ENCODE measurements around the gene OSBPL5. TPM values are rescaled to one million over a fixed set of nuclear protein-coding genes. Genes with fewer than 3 reads are reported as not detected.

The OSBPL5 gene
- total RNA-seq, 2 donors from 2014 or later = 61.2 to 84.0 TPM

DNA sequence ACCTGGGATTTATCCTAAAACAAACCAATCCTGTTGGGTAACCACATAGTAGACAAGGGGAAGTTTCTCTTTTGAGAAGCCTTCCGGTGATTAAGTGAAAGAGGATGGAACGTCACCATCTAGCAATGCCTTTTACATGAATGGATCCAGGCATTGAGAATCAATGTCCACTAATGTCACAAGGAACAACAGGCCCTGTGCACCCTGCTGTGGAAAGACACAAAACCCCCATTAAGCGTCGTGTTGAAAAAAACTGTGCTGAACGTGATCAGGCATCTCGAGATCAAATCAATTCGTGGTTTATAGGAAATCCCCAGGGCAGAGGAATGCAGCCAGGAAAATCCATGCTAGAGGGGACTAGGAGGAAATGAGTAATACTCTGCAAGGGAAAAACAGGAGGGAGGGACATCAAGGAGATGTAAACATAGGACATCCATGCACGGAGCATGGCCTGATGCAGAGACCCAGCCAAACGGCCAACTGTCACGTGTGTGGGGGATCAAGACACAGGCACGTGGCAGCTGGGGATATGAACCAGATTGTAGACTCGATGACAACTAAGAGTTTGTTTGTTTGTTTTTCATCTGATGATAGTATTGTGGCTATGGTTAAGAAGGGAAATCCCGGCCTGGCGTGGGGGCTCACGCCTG, 69.3 kb downstream of the OSBPL5 start:
- intact Hi-C loops (cut with DNase I) = no loop called here
- no peak for DNase-seq (ENCODE audit: low spot score)

DNA sequence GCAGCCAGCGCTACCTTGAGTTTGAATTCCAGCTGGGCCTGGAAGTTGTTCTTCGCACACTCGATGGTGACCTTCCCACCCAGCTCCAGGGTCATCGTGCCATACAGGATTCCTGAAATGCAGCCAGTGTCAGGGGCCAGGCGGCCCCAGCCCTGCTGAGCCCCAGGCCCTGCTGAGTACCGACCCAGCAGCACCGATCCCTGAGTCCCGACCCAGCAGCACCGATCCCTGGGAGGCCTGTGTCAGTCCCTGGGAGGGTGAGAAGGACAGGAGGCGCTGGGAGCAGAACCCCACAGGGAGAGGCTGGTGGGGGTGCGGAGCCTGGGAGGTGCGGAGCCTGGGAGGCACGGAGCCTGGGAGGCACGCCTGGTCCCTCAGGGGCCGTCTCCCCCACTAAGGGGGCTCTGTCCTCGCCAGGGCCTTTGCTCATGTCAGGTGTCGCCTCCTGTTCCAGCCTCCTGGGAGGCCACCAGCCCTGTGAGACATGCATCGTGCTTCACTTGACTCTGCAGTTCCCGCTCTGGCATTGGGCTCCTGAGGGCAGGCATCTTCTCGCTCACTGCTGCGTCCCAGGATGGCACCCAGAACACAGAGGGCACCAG, 70.8 kb downstream of the OSBPL5 start:
- intact Hi-C loops (cut with DNase I) = loop anchor here in 1 of 2 donors (5.0 kb wide), 1 partner anchor 37 kb away; the partner anchor contains the start of gene CARS1

DNA sequence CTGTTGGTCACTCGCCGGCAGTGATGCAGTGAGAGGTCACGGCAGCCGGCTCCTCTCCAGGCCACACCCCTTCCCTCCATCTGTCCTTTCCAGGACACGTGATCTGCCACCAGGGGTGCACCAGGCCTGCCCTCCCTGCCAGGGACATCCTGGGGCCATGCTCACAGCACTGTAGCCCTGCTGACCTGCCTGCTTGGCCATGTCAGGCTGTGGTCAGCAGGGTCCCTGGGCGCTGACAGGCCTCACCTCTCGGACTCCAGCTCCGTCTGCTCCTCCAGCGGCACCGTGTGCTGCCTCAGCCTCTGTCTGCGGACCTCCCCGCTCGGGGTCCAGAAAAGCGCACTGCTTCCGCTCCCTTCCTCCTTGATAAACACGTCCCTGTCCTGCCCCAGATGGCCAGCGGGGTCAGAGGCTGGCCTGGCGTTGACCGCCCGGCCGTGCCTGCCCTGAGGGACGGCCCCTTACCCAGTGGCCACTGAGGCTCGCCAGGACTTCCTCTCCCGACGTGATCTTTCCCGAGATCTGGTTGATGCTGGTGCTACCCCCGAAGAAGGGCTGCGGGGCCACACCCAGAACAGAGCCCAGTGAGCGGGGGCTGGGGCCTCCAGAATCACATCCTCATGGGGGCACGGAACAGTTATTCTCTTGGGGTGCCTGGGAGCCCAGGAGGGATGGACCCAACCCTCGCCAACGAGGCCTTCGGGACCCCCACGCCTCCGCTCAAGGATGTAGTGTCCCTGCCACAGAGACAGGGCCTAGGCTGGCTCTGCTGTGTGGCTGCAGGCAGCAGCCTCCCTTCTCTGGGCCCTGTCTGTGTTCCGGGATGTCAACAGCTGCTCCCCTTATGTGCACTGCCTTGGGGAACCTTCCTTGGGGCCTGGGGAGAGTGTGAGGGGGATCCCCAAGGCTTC, 71.6 kb downstream of the OSBPL5 start:
- DNase-seq (ENCODE audit: low spot score) = no peak
- intact Hi-C loops (cut with DNase I) = loop anchor here in 1 of 2 donors (5.0 kb wide), 1 partner anchor 36 kb away; the partner anchor contains the start of gene CARS1

More for the DNA sequence above, 70.8 kb downstream of the OSBPL5 start:
- no peak for DNase-seq (ENCODE audit: low spot score)

DNA sequence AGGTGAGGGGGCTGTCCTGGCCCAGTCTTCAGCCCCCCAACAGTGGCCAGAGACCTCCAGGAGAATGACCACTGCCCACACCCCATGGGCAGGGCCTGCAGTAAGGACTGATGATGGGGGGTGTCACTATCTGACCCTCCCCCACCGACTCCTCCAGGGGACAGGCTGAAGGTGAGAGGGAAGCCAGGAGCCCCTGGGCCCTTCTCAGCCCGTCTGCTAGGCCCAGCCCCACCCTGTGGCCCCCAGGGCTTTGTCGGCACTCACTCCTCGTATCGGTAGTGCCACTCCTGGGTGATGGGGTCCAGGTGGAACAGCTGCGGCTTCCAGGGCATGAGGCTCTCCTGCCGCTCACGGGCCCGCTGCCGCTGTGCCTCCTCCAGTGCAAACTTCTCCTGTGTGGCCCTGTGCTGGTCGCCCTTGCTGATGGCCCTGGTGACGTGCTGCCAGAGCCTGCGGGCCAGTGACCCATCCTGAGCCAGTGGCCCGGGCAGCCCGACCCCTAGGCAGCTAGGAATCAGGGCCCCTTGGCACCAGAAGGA, 72.4 kb downstream of the OSBPL5 start:
- DNase-seq (ENCODE audit: low spot score) = no peak
- intact Hi-C loops (cut with DNase I) = loop anchor here in 1 of 2 donors (5.0 kb wide), 1 partner anchor 35 kb away; the partner anchor contains the start of gene CARS1

DNA sequence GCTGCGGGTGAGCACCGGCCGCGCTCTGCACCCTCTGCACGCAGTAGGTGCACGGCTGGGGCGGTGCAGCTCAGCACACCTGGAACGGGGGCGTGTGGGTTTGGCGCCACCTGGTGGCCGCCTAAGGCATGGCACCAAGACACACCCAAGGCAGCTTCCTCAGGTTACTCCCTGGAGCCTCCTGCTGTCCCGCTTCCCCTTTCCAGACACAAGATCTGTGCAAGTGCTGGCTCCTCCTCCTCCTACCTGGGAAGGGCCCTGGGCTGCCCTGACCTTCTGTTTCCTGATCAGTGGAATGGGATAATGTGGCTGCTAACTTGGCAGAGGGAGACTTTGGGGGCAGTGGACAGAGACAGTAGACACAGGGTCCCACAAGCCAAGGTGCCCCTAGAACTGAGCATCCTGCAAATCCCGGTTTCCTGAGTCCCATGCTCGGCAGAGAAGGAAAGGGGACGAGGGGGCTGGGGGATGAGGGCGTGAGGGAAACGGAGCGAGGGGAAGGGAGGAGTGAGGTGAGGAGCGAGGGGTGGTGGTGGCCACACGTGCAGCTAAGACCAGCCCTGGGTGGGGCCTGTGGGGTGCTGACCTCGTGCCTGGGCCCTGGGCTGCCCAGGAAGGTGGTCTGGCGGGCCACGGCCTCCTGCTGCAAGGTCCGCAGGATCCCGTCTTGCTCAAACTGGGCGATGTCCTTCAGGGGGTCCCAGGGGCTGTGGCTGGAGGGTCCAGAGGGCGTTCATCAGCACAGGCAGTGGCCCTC, 73.1 kb downstream of the OSBPL5 start:
- intact Hi-C loops (cut with DNase I) = loop anchor here (1.0 to 5.0 kb wide), 3 partner anchors 35 to 55 kb away; partner anchors contain the start of gene CARS1 (in 1 of the 2)
- DNase-seq (ENCODE audit: low spot score) = no peak

DNA sequence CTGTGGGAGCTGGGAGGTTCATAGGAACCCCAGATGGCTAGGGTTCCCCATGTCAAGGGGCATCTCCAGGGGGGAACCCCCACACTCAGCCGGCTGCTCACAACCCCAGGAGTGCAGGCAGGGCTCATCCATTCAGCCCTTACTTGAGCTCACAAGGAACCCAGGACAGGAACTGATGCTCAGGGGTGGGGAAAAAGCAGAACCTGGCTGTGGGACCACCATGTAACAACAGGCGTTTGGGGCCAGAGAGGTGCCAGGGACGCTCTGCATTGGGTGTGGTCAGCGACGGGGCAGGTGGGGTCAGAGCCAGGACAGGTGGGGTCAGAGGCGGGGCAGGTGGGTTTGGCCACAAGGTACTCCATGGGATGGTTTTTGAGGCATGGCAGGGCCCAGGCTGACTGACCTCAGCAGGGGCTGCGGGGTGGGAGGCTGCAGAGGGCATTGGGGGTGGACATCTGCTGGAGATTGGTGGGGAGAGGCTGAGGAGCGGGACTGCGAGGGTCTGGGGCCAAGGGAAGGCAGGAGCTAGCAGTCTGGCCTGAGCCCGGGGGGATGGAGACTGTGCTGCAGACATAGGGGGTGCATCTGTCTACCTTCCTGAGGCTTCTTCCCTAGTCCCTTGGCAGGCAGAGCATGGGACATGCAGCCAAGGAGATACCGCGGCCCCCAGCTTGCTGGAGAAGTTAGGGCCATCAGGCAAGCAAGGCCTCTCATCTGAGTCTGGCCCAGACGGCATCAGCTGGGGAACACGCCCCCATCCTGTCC, 73.8 kb downstream of the OSBPL5 start:
- intact Hi-C loops (cut with DNase I) = loop anchor here (1.0 to 5.0 kb wide), 3 partner anchors 34 to 54 kb away; partner anchors contain the start of gene CARS1 (in 1 of the 2)

DNA sequence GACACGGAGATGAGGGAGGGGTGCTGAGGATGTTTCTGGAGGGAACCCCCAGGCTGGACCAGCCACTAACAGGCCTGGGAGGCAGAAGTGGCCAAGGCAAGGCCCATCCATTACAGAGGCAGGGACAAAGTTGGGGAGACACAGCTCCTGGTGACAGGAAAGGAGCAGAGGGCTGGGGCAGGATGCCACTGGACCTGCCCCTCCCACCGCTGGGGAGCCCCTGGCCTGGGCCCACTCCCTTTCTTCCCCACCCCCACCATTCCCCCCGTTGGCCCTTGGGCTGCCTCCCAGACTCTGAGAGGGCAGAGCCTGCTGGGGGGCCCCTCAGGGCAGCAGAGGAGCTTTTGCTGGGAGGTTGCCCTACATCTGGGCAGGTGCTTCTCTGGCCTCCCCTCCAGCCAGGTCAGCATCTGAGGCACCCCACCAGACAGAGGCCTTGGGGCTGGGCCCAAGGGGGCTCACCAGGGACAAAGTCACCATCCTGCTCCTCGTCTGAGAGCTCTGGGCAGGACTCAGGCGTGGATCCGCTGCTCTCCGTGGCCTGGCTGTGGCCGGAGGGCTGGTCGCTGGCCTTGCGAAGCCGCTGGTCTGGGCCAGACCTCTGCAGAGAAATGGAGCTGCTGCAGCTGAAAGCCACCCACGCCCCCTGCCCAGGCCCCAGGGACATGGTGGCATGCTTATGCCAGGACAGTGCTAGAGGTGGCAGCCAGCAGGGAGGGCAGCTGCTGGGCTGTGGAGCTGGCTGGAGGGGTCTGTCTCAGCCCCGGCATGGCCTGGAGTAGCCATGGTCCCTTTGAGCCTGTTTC, 74.8 kb downstream of the OSBPL5 start:
- intact Hi-C loops (cut with DNase I) = loop anchor here (2.0 to 5.0 kb wide), 2 partner anchors 33 to 51 kb away; partner anchors contain the start of gene CARS1 (in 1 of the 2)

More for the DNA sequence above, 73.8 kb downstream of the OSBPL5 start:
- DNase-seq (ENCODE audit: low spot score) = no peak

DNA sequence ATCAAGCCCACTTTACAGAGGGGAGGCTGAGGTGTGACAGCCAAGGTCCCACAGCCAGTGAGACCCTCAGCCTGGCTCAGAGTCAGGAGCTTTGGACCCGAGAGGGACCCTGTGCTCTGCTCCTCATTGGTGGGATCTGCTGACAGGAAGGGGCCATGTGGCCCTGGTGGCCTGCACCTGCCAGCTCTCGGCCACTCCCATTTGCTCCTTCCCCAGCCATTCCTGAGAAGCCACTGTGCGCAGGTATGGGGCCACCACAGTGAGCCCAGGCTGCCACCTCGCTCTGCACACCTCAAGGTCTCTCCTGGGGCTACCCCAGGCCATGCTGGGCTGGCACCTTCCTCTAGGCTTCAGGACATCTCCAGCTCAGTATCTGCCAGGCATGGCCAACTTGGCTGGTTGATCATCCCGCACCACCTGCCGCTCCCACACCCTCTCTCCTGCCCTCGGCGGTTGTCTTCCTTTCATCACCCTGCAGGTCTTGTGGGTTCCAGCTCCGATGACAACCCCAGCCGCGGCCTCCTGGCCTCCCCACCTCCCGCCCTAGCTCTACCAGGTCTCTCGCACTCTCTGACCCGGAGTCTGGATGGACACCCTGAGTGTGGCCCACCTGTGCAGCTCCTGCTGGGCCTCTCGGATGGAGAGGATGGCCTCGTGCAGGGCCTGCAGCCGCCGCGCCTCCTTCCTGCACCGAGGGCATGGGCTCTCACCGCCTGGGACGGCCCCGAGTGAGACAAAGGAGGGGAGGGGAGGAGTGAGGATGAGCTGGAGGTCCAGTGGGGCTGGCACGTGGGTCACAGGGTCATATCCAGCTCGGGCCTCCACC, 75.7 kb downstream of the OSBPL5 start:
- intact Hi-C loops (cut with DNase I) = loop anchor here (2.0 to 5.0 kb wide), 2 partner anchors 32 to 51 kb away; partner anchors contain the start of gene CARS1 (in 1 of the 2)
- DNase-seq (ENCODE audit: low spot score) = no peak

More for the DNA sequence above, 74.8 kb downstream of the OSBPL5 start:
- no peak for DNase-seq (ENCODE audit: low spot score)

DNA sequence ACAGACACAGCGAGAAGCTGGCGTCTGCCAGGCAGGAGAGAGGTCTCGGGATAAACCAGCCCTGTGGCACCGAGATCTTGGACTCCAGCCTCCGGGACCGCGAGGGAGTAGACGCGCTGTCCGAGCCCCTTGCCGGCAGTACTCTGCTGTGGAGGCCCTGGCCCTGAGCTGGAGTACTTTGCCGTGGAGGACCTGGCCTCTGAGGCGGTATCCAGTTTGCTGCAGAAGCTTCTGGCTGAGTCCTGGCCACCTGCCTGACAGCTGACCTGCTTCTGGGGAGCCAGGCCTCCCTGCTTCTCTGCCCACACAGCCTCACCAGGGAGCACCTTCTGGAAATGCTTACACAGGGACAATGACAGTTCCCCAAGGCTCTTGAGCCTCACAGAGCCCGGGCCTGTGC, 76.3 kb downstream of the OSBPL5 start:
- DNase-seq (ENCODE audit: low spot score) = no peak
- intact Hi-C loops (cut with DNase I) = no loop called here

DNA sequence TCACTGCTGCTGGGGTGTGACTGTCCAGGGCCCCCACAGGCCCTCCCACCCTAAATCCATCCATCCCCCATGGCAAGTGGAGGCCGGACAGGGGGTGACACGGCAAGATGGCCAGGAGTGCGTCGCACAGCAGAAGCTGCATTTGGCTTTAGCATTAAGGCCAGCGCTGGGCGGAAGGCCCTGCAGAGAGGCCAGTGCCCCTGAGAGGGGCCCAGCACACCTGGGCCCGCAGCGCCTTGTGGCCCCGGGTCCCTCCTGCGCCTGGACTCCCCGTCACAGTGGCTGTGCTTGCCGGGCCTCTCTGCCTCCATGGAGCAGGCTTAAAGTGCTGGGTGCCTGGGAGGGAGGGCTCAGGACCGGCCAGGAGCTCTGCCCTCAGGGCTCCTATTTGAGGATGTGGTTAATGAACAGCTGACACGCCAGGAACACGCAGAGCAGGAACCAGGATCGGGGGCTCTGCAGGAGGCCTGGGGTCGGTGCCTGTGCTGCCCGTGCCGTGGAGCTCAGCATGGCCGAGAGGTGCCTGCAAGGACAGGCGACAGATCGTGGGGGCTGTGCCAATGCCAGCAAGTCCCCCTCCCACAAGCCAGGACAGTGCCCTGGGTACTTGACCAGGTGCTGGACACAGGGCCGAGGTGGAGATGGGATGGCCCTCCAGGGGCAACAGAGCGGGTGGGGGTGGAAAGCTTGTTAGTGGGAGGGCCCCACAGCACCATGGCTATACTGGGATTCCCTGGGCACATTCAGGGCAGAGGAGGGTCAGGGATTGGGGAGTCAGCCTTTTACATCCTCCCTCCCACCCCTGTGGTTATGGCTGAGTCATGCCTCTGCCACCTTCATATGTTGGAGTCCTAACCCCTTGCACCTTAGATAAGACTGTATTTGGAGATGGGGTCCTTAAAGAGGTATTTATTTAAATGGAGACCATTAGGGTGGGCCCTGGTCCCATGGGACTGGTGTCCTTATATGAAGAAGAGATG, 77.0 kb downstream of the OSBPL5 start:
- no peak for DNase-seq (ENCODE audit: low spot score)
- intact Hi-C loops (cut with DNase I) = no loop called here

DNA sequence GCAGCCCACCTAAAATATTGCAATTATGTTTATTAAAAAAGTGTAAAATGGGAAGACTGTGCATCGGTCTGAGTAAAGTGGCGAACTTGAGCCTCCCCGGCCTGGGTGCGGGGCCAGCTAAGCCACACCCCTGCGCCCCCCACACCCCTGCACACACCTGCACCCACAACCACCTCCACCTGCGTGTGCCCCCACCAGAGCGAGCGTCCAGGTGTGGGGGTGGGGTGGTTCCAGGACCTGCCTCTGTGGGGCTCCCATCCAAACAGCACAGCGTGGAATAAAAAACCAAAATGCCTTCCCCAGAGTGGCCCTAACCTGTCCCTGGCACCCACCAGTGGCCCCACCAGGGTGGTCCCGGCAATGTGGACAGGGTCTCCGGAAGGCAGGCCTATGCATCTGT, 77.7 kb downstream of the OSBPL5 start:
- DNase-seq (ENCODE audit: low spot score) = no peak

DNA sequence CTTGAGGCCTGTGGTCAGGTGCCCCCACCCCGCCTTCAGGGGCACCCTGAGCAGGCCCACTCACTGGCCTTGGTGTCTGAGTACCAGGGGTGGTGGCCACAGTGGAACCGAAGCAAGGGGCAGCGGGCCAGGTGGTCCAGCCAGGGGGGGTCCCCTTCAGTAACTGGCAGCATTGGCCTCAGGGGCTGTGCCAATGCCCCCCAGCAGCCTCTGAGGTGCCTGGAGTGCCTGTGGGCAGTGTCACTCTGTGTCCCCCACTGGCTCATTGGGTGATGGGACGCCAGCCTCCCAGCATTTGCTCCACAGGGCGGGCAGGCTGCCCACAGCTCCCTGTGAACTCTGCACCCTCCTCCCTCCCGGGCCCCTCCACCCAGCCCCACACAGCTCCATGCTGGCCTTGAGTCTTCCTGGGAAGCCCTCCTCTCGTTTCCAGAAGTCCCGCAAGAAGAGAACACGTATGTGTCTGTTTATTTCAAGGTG, 78.4 kb downstream of the OSBPL5 start:
- no peak for DNase-seq (ENCODE audit: low spot score)
- intact Hi-C loops (cut with DNase I) = no loop called here

More for the DNA sequence above, 77.7 kb downstream of the OSBPL5 start:
- intact Hi-C loops (cut with DNase I) = no loop called here

DNA sequence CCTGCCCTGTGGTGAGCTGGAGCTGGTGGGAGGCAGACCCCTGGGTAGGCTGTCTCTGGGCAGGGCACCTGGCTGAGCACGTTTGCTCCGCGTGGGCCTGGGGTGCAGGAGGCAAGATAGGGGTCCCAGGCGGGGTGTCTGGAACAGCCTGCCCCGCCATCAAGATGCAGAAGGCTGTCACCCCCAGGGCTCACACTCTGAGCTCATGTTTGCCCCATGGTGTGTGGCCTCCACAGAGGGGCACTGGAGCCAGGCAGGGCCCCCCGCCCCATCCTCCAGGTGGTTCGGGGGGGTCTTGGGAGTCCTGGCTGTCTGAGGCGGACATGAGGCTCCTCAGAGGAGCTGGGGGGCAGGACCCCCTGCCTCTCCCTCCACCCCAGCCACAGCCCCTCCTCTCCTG, 79.0 kb downstream of the OSBPL5 start:
- no peak for DNase-seq (ENCODE audit: low spot score)
- intact Hi-C loops (cut with DNase I) = no loop called here

DNA sequence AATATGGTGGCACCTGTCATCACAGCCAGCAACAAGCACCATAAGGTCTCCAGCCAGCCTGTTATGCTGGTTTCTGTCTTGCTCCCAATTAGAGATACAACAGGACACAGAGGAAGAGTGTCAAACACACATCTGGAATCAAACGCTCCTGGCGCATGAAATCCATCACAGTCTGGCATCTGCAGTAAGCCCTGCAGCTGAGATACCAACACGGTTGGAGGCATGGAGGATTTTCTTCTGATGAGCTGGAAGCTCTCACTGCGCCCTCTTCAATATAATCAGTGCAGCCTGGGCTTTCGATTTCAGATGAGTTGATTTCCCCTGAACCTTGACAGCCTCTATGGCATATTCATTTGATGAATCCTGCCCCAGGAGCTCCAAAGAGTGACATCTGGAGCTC, 80.1 kb downstream of the OSBPL5 start:
- intact Hi-C loops (cut with DNase I) = no loop called here
- no peak for DNase-seq (ENCODE audit: low spot score)

DNA sequence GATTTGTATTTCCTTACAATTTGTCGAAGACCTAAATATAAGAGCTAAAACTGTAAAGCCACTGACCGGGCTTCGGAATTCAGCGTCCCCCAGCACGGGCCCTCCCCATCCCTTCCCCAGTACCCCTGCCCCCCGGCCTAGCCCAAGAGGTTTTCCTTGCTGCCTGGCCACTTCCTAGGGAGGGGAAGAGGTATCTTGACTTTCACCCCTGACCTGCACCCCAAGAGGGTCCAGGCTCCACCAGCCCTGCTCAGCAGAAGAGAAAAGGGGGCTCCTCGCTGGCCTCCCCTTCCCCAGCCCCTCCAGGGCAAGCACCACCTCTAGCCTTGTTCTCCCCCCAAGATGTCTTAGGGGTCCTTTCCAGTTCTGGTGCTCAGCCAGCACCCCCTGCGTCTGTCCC, 81.8 kb downstream of the OSBPL5 start:
- intact Hi-C loops (cut with DNase I) = loop anchor here in 1 of 2 donors (5.0 kb wide), 1 partner anchor 339 kb away; no protein-coding TSS in a partner anchor
- no peak for DNase-seq (ENCODE audit: low spot score)

Measured in posterior vena cava (tissue), 2 donors.